ENCODE data around the gene PRKD2. TPM values are rescaled to one million over a fixed set of nuclear protein-coding genes. Genes with fewer than 3 reads are reported as not detected.

Gene PRKD2
- total and polyA plus RNA-seq, 4 donors: 7.3 to 14.4 (median 9.3) TPM

GRCh38 chr19:46715975-46716671 lies 791 bp downstream of the PRKD2 start:
- TF ChIP-seq EGR1 (IDR thresholded peaks at IDR 0.05; ENCODE audit: low read depth in 2 of 2): no peak
- no peak for TF ChIP-seq MAX (IDR thresholded peaks at IDR 0.05)
- TF ChIP-seq RAD21 (IDR thresholded peaks at IDR 0.05): no peak
- TF ChIP-seq HNF4A (conservative IDR thresholded peaks at IDR 0.05): no peak
- no peak for TF ChIP-seq REST (IDR thresholded peaks at IDR 0.05)
- no peak for TF ChIP-seq GABPA (IDR thresholded peaks at IDR 0.05 in 1 of 2, conservative IDR thresholded peaks at IDR 0.05 in 1 of 2)
- TF ChIP-seq HNF4G (IDR thresholded peaks at IDR 0.05): no peak
- 2% methylated on average over 42 of the region's 42 CpGs for WGBS
- H3K27ac ChIP-seq (ENCODE audit: low read depth in 1 of 2, low read length in 2 of 2): peak overlapping the region; percentile 89 to 96
- peak overlapping the region; percentile 76 to 88 (median 77) for H3K4me3 ChIP-seq (ENCODE audit: low read depth in 1 of 3, low read length in 3 of 3)
- peaks cover 0 to 13% (median 1%) of the 10 kb centered on the region in 4 donors for H3K36me3 ChIP-seq (ENCODE audit: control insufficient read depth in 4 of 4, insufficient read depth in 3 of 4, low read depth in 1 of 4, low read length in 3 of 4)
- H3K27me3 ChIP-seq (ENCODE audit: control insufficient read depth in 4 of 4, insufficient read depth in 4 of 4, low read length in 3 of 4): no peaks in the 10 kb centered on the region
- H3K9ac ChIP-seq (ENCODE audit: low read depth in 1 of 2, low read length in 2 of 2): peak overlapping the region; percentile 93 to 95
- no peak for DNase-seq (ENCODE audit: low spot score)
- peaks cover 0 to 28% (median 19%) of the 10 kb centered on the region in 4 donors for H3K4me1 ChIP-seq (ENCODE audit: control insufficient read depth in 4 of 4, insufficient read depth in 4 of 4, low read length in 3 of 4)
- no peaks in the 10 kb centered on the region for H3K9me3 ChIP-seq (ENCODE audit: control insufficient read depth in 4 of 4, low read length in 3 of 4)

- no peak for DNase-seq (ENCODE audit: low spot score)
- Histone ChIP-seq H3K9me3 (ENCODE audit: control insufficient read depth in 4 of 4, low read length in 3 of 4) (no peaks in the 10 kb centered on the region), H3K36me3 (ENCODE audit: control insufficient read depth in 4 of 4, insufficient read depth in 3 of 4, low read depth in 1 of 4, low read length in 3 of 4) (peaks cover 0 to 7% (median under 1%) of the 10 kb centered on the region in 4 donors), H3K9ac (ENCODE audit: low read depth in 1 of 2, low read length in 2 of 2) (peak overlapping the region; percentile 93 to 99), H3K4me3 (ENCODE audit: low read depth in 1 of 3, low read length in 3 of 3) (peak overlapping the region; percentile 46 to 88 (median 76)), H3K27me3 (ENCODE audit: control insufficient read depth in 4 of 4, insufficient read depth in 4 of 4, low read length in 3 of 4) (no peaks in the 10 kb centered on the region), H3K4me1 (ENCODE audit: control insufficient read depth in 4 of 4, insufficient read depth in 4 of 4, low read length in 3 of 4) (peaks cover 0 to 28% (median 19%) of the 10 kb centered on the region in 4 donors), H3K27ac (ENCODE audit: low read depth in 1 of 2, low read length in 2 of 2) (peak overlapping the region; percentile 89 to 96)
- TF ChIP-seq FOXA1 (IDR thresholded peaks at IDR 0.05): no peak
- TF ChIP-seq YY1 (IDR thresholded peaks at IDR 0.05): no peak
- no peak for TF ChIP-seq ZBTB33 (IDR thresholded peaks at IDR 0.05)
- TF ChIP-seq SP1 (IDR thresholded peaks at IDR 0.05): no peak
- no peak for TF ChIP-seq TAF1 (conservative IDR thresholded peaks at IDR 0.05)
- TF ChIP-seq CTCF (IDR thresholded peaks at IDR 0.05; ENCODE audit: low read depth, low read length, missing input control): no peak
- TF ChIP-seq HNF4G (IDR thresholded peaks at IDR 0.05): no peak
- TF ChIP-seq EGR1 (IDR thresholded peaks at IDR 0.05; ENCODE audit: low read depth in 2 of 2): no peak
- no peak for TF ChIP-seq FOXA2 (IDR thresholded peaks at IDR 0.05)
- TF ChIP-seq HNF4A (conservative IDR thresholded peaks at IDR 0.05): no peak
- TF ChIP-seq MAX (IDR thresholded peaks at IDR 0.05): no peak
- TF ChIP-seq ATF3 (IDR thresholded peaks at IDR 0.05): no peak
- TF ChIP-seq REST (IDR thresholded peaks at IDR 0.05): no peak
- 41% methylated on average over 8 of the region's 8 CpGs for WGBS
Measured at GRCh38 chr19:46715620-46715974, 1.3 kb downstream of the PRKD2 start.

Measured in liver (tissue), 9 donors.